Bronchial epithelial cell (primary cell): ENCODE measurements around the gene ST6GALNAC6. TPM values are rescaled to one million over a fixed set of nuclear protein-coding genes. Genes with fewer than 3 reads are reported as not detected.
"Not testable (repeated sequence)": the region's sequence is repeated elsewhere in the genome, so short reads cannot be mapped to it uniquely, and the experiment has no call there.

Source experiments
- DNase-seq: peaks from one replicate; pipeline ENCODE4 v3.0.0-alpha.2; 2010; ENCODE audit warnings: low read depth
- FAIRE-seq: peaks from 2 replicates; lab custom pipeline; 2011; peaks lifted over from hg19 to GRCh38; lab: Jason Lieb, UNC
- H3K27me3 ChIP-seq: 2 replicates; pipeline ENCODE4 v1.5.1; 2011; ENCODE audit warnings: low read length; ENCODE audit not compliant: control insufficient read depth, insufficient read depth
- H3K36me3 ChIP-seq: 2 replicates; pipeline ENCODE4 v1.5.1; 2011; ENCODE audit warnings: low read length; ENCODE audit not compliant: control insufficient read depth, insufficient read depth
- H3K4me3 ChIP-seq: 2 replicates; pipeline ENCODE4 v1.5.1; 2011; ENCODE audit warnings: mild to moderate bottlenecking, low read depth, low read length, control low read depth
- CTCF ChIP-seq: IDR thresholded peaks from 2 replicates; pipeline ENCODE4 v1.5.1; 2011; ENCODE audit warnings: mild to moderate bottlenecking, moderate library complexity, low read length, control low read depth, inconsistent platforms; ENCODE audit not compliant: insufficient read depth, severe bottlenecking
- total RNA-seq: library from RNA; depleted of rRNA; stranded (reverse); fragments of >200 nt; gene quantifications from 2 replicates; pipeline ENCODE4 v1.2.1, GENCODE V29; 2014

The ST6GALNAC6 gene
- total RNA-seq, 1 donor from 2014 or later: 18.4 TPM

- no peak for FAIRE-seq
- H3K4me3 ChIP-seq: no peak overlapping the region
These were observed 51.3 kb downstream of the ST6GALNAC6 start for GRCh38 chr9:127847833-127848755.

GRCh38 chr9:127847178-127847510 lies 52.3 kb downstream of the ST6GALNAC6 start:
- H3K4me3 ChIP-seq: no peak overlapping the region
- H3K27me3 ChIP-seq: no peaks in the 10 kb centered on the region
- FAIRE-seq (no peak), DNase-seq (no peak)
- no peaks in the 10 kb centered on the region for H3K36me3 ChIP-seq
- TF ChIP-seq CTCF: no peak

More at GRCh38 chr9:127847833-127848755, 51.3 kb downstream of the ST6GALNAC6 start:
- no peaks in the 10 kb centered on the region for H3K27me3 ChIP-seq
- no peak for TF ChIP-seq CTCF
- no peak for DNase-seq
- H3K36me3 ChIP-seq: no peaks in the 10 kb centered on the region

DNA sequence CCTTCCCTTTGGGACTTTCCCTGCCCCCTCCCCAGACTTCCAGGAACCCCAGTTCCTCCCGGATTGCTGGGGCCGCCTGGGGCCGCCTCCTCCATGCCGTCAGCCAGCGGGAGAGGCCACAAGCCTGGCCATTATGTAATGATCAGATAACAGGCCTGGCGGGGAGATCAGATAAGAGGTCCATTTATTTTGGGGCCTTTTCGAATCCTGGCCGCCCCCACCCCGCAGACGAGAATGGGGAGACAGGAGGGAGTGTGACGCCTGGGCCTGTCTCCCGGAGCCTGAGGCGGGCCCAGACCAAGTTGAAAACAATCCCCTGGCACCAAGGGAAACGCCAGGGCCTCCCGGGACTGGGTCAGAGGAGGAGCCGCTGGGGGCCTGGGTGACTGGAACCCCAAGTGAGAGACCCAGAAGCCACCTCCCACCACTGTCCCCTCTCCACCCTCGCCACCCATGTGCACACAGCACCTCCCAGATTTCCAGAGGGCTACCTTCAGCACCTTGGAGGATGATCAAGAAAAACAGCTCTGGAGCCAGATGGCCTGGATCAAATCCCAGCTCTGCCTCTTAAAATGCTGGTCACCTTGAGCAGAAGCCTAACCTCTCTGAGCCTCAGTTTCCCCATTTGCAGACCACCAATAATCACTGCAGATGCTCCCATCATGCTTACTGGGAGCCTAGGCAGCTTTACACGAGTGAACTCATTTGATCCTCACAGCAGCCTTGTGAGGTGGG lies 52.8 kb downstream of the ST6GALNAC6 start:
- no peak for DNase-seq
- FAIRE-seq: no peak
- Histone ChIP-seq H3K36me3 (no peaks in the 10 kb centered on the region), H3K27me3 (no peaks in the 10 kb centered on the region), H3K4me3 (no peak overlapping the region)
- no peak for TF ChIP-seq CTCF

GRCh38 chr9:127845619-127846018 lies 53.8 kb downstream of the ST6GALNAC6 start:
- H3K36me3 ChIP-seq, DNase-seq, H3K27me3 ChIP-seq, H3K4me3 ChIP-seq, FAIRE-seq: not testable (repeated sequence)

DNA sequence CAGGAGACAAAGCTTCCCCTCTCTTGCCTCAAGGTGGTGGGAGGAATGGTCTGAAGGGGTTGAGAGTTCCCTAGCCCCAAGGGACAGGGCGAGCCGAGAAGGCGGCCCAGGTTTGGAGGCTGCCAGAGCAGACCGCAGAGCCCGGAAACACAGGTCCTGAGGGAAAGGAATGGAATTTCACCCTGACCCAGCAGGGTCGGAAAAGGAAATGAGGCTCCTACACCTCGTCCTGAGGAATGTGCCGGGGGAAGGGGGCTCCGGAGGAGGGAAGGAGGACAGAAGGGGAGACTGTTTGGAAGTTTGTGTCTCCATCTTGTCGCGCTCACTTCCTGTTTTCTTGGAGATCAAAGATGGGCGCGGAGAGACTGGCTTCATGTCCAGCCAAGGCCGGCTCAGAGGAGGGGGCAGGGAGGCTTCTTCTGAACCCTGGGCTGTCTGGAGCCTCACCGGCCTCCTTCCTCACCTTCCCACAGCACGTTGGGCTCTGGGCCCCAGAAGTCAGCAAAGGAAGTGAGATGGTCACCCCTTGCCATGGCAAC lies 54.5 kb downstream of the ST6GALNAC6 start:
- FAIRE-seq: no peak
- no peaks in the 10 kb centered on the region for H3K27me3 ChIP-seq
- no peak for DNase-seq
- no peaks in the 10 kb centered on the region for H3K36me3 ChIP-seq
- no peak overlapping the region for H3K4me3 ChIP-seq
- TF ChIP-seq CTCF: no peak
